ENCODE measurements around the gene TMEM132D. TPM values are rescaled to one million over a fixed set of nuclear protein-coding genes. Genes with fewer than 3 reads are reported as not detected.
"Not testable (repeated sequence)": the region's sequence is repeated elsewhere in the genome, so short reads cannot be mapped to it uniquely, and the experiment has no call there.

TMEM132D gene
- polyA plus RNA-seq, 1 experiment = 0.02 TPM

DNA sequence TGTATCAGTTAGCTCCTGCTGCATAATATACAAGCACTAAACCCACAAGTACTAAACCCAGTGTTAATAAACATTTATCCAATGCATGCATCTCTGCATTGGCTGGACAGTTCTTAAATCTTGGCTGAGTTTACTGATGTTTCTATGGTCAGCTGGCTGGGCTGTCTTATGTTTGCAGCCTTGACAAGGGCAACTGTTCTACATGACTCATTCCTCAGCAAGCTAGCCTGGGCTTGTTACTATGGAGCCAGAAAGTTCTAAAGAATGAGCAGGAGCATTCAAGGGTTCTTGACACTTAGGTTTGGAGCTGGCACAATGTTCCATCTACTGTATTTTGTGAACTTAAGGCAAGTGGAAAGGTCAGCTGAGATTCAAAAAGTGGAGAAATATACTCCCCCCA is 851.5 kb downstream of the TMEM132D start:
- CTCF ChIA-PET = no interaction called here
- DNase-seq (ENCODE audit: low read depth) = no peak
- Histone ChIP-seq H3K4me3 (ENCODE audit: low read depth, low read length) (no peak overlapping the region), H3K36me3 (ENCODE audit: control insufficient read depth, insufficient read depth, low read length) (no peaks in the 10 kb centered on the region), H3K27me3 (ENCODE audit: control insufficient read depth, insufficient read depth, low read length) (no peaks in the 10 kb centered on the region)
- POLR2A ChIA-PET = no interaction called here
- TF ChIP-seq, protein P1, sequence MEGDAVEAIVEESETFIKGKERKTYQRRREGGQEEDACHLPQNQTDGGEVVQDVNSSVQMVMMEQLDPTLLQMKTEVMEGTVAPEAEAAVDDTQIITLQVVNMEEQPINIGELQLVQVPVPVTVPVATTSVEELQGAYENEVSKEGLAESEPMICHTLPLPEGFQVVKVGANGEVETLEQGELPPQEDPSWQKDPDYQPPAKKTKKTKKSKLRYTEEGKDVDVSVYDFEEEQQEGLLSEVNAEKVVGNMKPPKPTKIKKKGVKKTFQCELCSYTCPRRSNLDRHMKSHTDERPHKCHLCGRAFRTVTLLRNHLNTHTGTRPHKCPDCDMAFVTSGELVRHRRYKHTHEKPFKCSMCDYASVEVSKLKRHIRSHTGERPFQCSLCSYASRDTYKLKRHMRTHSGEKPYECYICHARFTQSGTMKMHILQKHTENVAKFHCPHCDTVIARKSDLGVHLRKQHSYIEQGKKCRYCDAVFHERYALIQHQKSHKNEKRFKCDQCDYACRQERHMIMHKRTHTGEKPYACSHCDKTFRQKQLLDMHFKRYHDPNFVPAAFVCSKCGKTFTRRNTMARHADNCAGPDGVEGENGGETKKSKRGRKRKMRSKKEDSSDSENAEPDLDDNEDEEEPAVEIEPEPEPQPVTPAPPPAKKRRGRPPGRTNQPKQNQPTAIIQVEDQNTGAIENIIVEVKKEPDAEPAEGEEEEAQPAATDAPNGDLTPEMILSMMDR (IDR thresholded peaks at IDR 0.05; ENCODE audit: insufficient read depth, low read depth, low read length) = no peak

DNA sequence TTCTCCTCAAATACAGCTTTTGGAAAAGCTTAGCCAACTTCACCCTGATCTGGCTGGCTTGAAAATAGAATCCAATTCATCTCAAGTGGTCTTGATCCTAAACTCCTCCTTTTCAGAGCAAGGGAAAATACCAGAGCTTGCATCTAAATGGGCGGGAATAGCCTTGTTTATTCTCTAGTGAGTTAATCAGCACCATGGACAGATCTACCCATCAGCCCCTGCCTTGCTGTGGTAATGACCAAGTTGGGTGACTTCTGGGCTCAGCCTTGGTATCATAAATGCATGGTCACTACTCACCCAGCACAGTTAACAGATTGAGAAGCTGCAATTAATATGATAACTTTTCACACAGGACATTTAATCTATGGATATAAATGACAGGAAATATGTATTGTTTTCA is 853.9 kb downstream of the TMEM132D start:
- Histone ChIP-seq H3K27me3 (ENCODE audit: control insufficient read depth, insufficient read depth, low read length) (no peaks in the 10 kb centered on the region), H3K36me3 (ENCODE audit: control insufficient read depth, insufficient read depth, low read length) (no peaks in the 10 kb centered on the region), H3K4me3 (ENCODE audit: low read depth, low read length) (no peak overlapping the region)
- no peak for DNase-seq (ENCODE audit: low read depth)
- TF ChIP-seq, protein P1 (IDR thresholded peaks at IDR 0.05; ENCODE audit: insufficient read depth, low read depth, low read length) = no peak
- ChIA-PET POLR2A (no interaction called here), CTCF (interaction anchor here (0.7 kb wide), 1 partner anchor 48 kb away, joined by 3 read pairs; no protein-coding TSS in a partner anchor)

DNA sequence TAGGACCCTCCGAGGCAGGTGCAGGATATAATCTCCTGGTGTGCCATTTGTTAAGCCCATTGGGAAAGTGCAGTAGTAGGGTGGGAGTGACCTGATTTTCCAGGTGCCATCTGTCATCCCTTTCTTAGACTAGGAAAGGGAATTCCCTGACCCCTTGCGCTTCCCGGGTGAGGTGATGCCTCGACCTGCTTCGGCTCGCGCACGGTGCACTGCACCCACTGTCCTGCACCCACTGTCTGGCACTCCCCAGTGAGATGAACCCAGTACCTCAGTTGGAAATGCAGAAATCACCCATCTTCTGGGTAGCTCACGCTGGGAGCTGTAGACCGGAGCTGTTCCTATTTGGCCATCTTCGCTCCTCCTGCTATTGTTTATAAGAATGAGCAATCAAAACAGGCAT is 860.5 kb downstream of the TMEM132D start:
- DNase-seq (ENCODE audit: low read depth); POLR2A ChIA-PET; H3K4me3 ChIP-seq (ENCODE audit: low read depth, low read length); H3K27me3 ChIP-seq (ENCODE audit: control insufficient read depth, insufficient read depth, low read length); CTCF ChIA-PET; H3K36me3 ChIP-seq (ENCODE audit: control insufficient read depth, insufficient read depth, low read length): not testable (repeated sequence)

DNA sequence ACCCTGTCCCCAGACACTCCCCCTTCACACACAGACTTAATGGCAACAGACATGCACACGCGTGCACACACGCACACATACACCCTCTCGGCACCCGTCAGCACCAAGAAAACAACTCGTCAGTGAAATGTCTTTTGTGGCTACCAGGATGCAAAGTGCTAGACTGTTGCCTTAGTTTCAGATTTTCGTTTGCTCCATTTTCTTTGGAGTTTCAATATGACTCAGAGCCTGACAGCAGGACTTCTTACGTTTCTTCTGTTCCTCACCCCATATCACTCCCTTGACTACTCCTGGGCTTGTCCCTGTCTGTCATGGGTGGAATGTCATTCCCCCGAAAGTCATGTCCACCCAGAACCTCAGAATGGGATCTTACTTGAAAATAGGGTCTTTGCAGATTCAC is 867.7 kb downstream of the TMEM132D start:
- TF ChIP-seq, protein P1 (IDR thresholded peaks at IDR 0.05; ENCODE audit: insufficient read depth, low read depth, low read length) = no peak
- Histone ChIP-seq H3K36me3 (ENCODE audit: control insufficient read depth, insufficient read depth, low read length) (no peaks in the 10 kb centered on the region), H3K4me3 (ENCODE audit: low read depth, low read length) (no peak overlapping the region), H3K27me3 (ENCODE audit: control insufficient read depth, insufficient read depth, low read length) (no peaks in the 10 kb centered on the region)
- ChIA-PET POLR2A (no interaction called here), CTCF (no interaction called here)
- no peak for DNase-seq (ENCODE audit: low read depth)

DNA sequence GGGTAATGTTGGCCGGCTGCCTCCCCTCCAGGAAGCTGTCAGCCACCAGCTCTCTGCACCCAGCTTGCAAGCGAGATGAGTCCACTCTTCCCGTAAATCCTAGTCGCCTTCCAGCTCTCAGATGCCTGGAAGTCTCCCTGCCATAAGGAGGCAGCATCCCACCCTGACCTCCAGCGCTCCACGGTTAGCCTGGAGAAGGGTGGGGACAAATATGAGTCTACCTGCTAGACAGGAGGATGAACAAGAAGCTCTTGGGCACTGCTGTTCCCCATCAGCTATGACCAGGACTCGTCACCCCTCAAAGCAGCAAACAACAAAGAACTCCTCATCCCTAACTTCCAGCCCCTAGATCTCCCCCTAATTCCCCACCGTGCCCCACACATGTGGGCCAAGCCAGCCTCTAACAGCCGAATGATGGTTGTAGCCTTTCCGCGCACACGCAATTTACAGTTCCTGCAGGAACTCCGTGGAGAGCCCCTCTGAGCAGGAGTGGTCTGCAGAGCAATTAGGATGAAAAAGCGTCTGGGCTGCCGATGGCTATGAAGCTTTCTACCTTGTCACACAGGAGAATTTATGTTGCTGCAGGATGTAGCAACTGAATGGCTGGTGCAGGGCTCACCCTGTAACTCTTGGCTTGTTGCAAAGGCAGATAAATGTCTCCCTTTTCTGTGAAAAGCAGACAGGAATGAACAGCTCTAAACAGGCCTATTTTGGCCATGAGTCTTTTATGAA is 869.1 kb downstream of the TMEM132D start:
- H3K36me3 ChIP-seq (ENCODE audit: control insufficient read depth, insufficient read depth, low read length) = no peaks in the 10 kb centered on the region
- ChIA-PET CTCF (no interaction called here), POLR2A (no interaction called here)
- no peak overlapping the region for H3K4me3 ChIP-seq (ENCODE audit: low read depth, low read length)
- no peaks in the 10 kb centered on the region for H3K27me3 ChIP-seq (ENCODE audit: control insufficient read depth, insufficient read depth, low read length)
- DNase-seq (ENCODE audit: low read depth) = no peak
- TF ChIP-seq, protein P1 (IDR thresholded peaks at IDR 0.05; ENCODE audit: insufficient read depth, low read depth, low read length) = no peak

DNA sequence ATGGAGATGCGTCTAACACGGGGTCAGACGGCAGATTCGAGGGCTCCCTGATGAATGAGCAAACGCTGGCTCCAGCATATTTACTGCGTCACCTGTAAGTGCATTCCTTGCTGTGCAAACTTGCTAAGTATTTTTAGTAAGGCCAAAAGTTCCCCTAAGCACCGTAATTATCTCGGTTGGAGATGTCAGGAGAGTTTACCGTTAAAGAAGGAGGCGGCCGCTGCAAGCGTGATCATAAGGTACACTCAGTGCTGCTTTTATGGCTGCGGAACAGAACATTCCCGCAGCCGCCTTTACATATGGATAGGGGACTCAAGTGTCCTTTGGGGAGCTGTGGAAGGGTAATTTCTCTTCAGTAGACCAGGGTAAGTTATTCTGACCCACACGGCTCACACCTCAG is 875.0 kb downstream of the TMEM132D start:
- no peaks in the 10 kb centered on the region for H3K27me3 ChIP-seq (ENCODE audit: control insufficient read depth, insufficient read depth, low read length)
- no peaks in the 10 kb centered on the region for H3K36me3 ChIP-seq (ENCODE audit: control insufficient read depth, insufficient read depth, low read length)
- DNase-seq (ENCODE audit: low read depth) = no peak
- CTCF ChIA-PET = no interaction called here
- TF ChIP-seq, protein P1 (IDR thresholded peaks at IDR 0.05; ENCODE audit: insufficient read depth, low read depth, low read length) = no peak
- no peak overlapping the region for H3K4me3 ChIP-seq (ENCODE audit: low read depth, low read length)
- POLR2A ChIA-PET = no interaction called here
